IPS-NIHi7 (cell line): Measurements from ENCODE around the gene LCE2B.
"Not testable (repeated sequence)": the region's sequence is repeated elsewhere in the genome, so short reads cannot be mapped to it uniquely, and the experiment has no call there.

ENCODE experiments used
- DNase-seq: peaks from one replicate; pipeline ENCODE4 v3.0.0; 2012; ENCODE audit warnings: mixed read lengths; ENCODE audit errors: extremely low spot score

LCE2B gene, protein sequence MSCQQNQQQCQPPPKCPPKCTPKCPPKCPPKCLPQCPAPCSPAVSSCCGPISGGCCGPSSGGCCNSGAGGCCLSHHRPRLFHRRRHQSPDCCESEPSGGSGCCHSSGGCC

DNA sequence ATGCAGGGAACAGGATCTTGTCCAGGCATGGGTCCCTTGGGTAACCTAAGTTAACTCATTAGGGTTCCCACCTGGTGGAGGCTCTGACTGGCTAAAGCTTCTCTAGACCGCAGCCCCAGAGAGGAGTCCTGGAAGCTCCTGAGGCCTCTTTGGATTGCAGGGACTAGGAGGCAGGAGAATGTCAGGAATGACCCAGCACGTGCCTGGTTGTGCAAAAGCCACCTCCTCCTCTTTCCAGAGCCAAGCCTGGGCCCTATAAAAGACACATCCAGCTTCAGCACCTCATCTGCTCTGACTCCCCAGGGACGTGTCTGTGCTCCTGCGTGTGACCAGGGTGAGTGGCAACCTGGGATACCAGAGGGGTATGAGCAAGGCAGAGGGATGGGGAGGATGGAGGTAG is at the start of gene LCE2B:
TSS of gene LCE2B (plus strand) at position 301 of the 400 bp plus-strand sequence. CDS start 721 bp downstream, outside the sequence.
- not testable (repeated sequence) for DNase-seq

DNA sequence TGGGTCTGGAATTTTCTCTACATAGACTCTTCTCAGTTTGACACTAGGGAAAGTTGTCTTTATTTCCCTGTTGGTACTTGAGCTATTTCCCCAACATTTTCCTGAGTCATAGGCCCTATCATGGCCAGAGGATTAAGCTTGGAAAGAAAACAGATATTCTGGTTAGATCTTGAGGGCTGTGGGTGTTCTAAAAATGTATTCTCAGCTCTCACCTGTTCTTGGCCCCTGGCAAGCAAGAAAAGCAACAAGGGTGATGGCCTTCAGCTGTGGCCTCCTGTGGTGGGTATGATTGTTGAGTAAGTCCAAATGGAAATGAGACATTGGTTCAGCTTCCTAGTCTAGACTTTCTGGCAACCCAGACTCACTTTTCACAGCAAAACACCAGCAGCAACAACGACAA is 45.6 kb upstream of the LCE2B start:
- no peak for DNase-seq

DNA sequence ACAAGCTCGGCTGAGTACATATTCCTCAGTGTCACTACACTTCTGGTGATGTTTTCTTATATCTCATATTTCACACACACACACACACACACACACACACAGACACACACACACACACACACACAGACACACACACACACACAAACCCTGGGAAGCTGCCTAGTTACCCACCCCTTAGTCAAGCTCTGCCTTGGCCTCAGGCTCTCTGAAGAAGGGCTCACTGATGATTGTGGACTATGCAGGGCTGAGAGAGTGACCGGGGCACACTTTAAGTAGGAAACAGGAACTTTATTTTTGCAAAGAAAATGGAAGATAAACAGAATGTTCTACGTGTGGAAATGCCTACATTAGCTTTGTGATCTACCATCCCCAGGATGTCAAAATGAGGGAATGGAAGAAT is 42.0 kb upstream of the LCE2B start:
- no peak for DNase-seq

DNA sequence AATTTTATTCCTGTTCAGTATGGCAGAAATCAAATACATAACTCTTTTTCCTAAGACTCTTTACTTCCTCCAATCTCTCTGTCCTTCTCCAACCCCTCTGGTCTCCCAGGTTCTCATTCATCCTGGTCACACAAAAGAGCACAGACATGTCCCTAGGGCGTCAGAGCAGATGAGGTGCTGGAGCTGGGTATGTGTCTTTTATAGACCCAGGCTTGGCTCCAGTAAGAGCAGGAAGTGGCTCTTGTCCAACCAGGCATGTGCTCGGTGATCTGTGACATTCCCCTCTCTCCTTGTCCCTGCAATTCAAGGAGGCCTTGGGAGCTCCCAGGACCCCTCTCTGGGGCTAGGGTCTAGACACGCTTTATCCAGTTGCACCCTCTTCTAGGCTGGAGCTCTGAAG is 40.8 kb upstream of the LCE2B start:
- DNase-seq: no peak

DNA sequence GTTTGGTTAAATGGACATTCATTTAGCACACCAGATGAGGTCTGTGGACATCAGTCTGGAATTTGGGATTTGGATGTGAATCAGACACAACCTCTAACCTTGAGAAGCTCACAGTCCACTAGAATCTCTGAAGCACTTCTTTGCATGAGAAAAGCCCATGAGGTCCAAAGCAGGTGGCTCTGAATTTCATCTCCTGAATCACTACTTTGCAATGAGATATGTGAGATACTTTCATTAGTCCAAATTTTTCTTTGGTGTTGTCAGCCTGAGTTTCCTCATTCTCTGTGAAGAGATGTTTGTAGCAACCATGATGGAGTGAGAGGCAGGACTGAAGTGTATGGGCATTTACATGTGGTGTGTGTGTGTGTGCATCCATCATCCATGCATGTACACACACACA is 39.3 kb upstream of the LCE2B start:
- DNase-seq: no peak

DNA sequence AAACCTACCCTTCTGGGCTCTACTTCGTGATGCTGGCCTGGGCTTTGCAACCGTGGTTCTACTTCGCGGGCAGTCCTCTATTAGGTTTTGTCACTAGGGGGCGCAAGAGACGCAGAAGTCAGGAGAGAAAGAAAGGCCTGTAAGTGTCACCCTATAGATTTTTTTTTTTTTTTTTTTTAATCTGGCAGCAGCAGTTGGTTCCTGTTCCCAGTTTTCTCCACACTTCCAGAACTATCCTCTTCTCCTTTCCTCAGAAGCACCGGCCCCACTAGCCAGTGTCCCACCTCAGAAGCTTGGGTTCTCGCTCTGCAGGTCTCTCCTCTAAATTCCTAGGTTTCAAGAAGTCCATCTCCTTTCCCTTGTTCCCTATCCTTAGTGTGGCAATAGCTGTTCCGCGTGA is 31.8 kb upstream of the LCE2B start:
- peak; percentile 64 for DNase-seq

DNA sequence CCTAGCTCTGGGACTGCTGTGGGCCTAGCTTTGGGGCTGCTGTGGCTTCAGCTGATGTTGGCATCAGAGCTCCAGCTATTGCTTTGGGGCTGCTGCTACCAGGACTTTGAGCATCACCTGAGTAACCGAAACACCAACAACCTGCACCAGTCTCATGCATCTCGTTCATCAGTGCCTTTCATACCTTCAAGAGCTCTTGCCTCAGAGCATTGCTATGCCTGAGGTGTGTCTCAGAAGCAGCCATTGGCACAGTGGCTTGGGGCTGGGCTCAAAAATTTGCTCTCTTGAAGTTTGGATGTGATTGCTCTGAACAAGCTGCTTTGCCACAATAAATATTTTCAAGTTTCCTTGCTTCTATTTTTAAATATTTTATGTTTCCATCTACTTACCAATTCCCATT is 29.5 kb upstream of the LCE2B start:
- no peak for DNase-seq

DNA sequence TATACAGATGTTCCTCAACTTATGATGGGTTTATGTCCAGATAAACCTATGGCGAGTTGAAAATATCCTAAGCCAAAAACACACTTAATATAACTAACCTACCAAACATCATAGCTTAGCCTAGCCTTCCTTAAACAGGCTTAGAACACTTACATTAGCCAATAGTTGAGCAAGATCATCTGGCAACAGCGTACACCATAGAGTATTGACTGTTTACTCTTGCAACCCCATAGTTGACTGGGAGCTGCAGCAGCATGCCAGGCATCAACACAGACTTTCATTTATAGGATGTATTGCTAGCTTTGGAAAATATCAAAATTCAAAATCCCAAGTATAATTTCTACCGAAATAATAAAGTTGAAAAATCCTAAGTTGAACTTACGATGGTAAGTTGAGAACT is 28.2 kb upstream of the LCE2B start:
- no peak for DNase-seq

DNA sequence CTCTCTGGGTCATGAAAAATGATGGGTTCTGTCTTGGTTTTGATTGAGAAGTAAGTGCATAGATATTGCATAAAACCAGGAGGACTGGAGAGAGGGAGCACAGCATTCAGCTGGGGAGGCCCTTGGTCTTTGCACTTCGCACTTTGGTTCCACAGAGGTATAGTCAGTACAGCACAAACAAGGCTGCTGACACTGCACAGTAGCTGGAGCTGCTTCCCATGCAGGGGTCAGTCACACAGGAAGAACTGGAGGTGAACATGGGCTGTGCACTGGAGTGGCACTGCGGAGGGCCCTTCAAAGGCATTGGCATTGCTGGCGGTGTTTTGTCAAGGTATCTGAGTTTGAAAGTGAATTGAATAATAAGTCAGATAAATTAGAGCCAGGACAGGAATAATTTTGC is 27.3 kb upstream of the LCE2B start:
- no peak for DNase-seq

DNA sequence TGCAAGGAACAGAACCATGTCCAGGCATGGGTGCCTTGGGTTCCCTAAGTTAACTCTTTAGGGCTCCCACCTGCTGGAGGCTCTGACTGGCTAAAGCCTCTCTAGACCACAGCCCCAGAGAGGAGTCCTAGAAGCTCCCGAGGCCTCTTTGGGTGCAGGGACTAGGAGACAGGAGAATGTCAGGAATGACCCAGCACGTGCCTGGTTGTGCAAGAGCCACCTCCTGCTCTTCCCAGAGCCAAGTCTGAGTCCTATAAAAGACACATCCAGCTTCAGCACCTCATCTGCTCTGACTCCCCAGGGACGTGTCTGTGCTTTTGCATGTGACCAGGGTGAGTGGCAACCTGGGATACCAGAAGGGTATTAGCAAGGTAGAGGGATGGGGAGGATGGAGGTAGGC is 22.8 kb upstream of the LCE2B start, which contains the start of gene LCE2D:
TSS of gene LCE2D (plus strand) at position 283 of the 400 bp plus-strand sequence. CDS start 726 bp downstream, outside the sequence.
- no peak for DNase-seq

DNA sequence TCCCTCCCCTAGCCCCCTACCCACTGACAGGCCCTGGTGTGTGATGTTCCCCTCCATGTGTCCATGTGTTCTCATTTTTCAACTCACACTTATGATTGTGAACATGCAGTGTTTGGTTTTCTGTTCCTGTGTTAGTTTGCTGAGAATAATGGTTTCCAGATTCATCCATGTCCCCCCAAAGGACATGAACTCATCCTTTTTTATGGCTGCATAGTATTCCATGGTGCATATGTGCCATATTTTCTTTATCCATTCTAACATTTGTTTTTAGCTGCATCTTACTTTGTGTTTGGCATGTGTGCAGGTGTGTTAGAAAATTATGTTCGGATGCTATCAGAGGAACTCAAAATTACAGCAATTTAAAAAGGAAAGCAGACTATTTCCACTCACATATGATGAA is 19.8 kb upstream of the LCE2B start:
- not testable (repeated sequence) for DNase-seq

DNA sequence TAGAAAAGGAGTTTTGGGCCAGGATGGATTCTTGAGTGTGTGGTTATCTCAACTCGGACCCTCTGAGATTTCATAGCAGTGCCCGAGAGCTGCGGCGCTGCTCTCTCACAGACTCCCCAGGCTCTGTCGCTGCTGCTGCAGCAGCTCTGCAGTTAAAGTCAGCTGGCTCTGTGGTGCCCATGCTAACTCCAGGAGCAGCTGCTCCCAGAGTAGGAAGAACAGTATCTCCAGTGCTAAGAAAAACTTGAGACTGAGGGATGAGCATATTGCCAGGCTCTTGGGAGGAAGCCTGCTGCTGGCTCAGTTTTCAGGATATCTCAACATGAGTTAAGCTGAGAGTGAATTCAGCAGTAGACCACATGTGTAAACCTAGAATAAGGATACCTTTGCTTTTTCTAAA is 18.3 kb upstream of the LCE2B start:
- DNase-seq: no peak

DNA sequence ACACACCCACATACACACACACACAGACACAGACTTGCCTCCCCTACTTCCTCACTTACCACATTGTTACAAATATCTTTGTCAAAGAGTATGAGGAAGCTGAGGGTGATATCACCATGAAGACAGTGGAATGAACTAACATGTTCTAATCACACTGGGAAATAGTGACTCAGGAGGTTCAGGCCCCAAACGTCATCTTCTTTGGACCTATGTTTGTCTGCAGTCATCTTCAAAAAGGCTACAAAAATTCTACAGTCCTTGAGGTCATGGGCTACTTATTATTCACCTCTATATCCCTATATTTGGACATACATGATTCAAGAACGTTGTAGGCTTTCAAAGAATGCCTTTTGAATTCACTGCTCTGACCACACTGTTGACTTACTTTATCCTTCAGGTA is 12.9 kb upstream of the LCE2B start:
- no peak for DNase-seq

DNA sequence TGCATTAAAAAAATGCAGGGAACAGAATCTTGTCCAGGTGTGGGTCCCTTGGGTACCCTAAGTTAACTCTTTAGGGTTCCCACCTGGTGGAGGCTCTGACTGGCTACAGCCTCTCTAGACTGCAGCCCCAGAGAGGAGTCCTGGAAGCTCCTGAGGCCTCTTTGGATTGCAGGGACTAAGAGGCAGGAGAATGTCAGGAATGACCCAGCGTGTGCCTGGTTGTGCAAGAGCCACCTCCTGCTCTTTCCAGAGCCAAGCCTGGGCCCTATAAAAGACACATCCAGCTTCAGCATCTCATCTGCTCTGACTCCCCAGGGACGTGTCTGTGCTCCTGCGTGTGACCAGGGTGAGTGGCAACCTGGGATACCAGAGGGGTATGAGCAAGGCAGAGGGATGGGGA is 10.9 kb upstream of the LCE2B start, which contains the start of gene LCE2C:
TSS of gene LCE2C (plus strand) at position 297 of the 400 bp plus-strand sequence. CDS start 737 bp downstream, outside the sequence.
- not testable (repeated sequence) for DNase-seq

DNA sequence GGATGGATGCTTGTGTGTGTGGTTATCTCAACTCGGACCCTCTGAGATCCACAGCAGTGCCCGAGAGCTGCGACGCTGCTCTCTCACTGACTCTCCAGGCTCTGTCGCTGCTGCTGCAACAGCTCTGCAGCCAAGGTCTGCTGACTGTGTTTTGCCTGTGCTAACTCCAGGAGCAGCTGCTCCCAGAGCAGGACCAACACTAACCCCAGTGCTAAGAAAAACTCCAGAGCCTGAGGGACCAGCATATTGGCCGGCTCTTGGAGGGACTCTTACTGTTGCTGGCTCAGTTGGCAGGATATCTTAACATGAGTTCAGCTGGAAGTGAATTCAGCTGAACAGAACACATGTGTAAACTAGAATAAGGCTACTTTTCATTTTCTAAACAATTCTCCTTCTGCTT is 6.5 kb upstream of the LCE2B start:
- DNase-seq: no peak

DNA sequence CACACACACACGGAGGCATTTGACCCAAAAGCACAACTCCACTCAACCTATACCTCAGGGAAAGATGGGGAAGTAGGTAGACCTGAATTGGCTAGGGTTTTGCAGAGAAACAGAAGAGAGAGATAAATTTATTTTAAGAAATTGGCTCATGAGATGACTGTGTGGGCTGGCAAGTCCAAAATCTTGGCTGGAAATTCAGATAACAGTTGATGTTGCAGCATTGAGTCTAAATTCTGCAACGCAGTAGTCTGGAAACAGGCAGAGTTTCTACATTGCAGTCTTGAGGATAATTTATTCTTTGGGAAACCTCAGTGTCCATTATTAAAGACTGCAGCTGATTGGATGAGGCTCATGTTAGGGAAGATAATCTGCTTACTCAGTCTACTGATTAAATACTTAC is 4.3 kb upstream of the LCE2B start:
- DNase-seq: no peak

DNA sequence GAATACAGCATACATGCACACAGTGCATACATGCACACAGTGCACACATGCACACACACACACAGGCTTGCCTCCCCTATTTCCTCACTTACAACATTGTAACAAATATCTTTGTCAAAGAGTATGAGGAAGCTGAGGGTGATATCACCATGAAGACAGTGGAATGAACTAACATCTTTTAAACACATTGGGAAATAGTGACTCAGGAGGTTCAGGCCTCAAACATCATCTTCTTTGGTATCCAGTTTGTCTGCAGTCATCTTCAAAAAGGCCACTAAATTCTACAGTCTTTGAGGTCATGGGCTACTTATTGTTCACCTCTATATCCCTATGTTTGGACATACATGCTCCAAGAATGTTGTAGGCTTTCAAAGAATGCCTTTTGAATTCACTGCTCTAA is 2.1 kb upstream of the LCE2B start:
- DNase-seq: no peak

DNA sequence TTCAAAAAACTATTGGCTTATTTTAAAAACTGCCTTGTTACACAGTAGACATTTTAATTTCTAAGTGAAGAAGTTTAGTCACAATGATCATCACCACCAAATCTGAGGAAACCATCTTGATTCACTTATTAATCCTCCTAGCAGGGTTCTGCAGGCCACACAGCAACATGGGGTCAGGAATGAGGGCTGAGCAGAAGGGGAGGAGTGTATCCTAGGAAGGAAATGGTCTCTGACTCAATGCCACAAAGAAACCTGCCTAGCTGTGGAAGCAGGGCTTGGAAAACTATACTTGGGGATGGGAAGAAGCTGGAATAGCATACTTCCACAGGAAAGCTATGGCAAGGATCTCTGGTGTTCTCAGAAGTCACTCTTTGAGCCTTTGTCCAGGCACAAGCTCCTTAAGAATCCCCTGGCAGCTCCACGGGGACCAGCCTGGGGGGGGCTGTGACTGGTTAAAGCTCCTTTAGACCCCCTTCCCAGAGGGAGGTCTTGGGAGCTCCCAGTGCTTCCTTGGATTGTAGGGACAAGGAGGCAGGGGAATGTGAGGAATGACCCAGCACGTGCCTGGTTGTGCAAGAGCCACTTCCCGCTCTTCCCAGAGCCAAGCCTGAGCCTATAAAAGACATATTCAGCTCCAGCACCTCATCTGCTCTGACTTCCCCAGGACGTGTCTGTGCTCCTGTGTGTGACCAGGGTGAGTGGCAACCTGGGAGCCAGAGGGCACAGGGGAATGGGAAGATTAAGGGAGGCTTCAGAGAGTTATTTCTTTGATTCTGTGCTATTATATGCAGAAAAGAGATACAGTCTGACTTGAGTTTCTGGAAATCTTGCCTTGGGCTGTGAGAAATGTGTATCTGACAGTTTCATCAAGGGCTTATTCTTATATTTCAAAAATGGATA is 12.0 kb downstream of the LCE2B start, which contains the start of gene LCE2A:
TSS of gene LCE2A (plus strand) at position 645 of the 900 bp plus-strand sequence. CDS start 557 bp downstream, outside the sequence.
- no peak for DNase-seq

DNA sequence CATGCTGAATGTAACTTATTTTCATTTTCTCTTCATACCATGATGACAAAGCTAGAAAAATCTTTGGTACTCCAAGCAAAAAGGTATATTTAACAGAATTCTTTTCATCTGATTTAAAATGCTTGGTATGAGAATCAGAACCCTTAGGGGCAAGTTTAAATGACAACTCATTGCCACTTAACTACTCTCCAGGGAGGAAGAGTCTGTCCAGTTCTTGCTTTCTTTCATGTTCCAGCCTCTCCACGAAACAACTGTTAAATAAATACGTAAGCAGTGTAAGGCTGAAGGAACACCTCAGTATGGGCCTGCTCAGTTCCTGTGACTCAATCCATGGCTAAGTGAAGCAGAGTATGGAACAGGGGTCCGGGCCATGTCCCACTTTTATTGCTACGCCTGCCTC is 13.8 kb downstream of the LCE2B start:
- DNase-seq: no peak

DNA sequence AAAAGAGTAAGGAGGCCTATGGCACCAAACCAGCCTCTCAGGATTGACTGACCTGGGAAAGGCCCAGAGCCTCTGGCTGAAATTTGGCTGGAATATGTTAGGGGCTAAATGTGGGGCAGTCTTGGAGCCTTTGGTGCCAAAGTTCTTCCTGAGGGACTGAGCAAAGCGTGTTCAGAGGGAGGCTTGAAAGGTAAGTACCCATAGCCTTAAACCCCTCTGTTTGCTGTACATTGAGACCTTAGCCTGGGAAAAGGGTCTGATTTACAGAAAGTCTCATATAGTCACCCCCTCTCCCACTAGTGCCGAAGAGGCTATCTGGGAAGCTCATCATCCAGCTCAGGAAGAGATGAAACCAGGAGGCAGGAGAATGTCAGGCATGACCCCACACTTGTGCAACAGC is 21.9 kb downstream of the LCE2B start, which contains the start of gene LCE4A:
TSS of gene LCE4A (plus strand) at position 301 of the 400 bp plus-strand sequence. CDS start 916 bp downstream, outside the sequence.
- no peak for DNase-seq

DNA sequence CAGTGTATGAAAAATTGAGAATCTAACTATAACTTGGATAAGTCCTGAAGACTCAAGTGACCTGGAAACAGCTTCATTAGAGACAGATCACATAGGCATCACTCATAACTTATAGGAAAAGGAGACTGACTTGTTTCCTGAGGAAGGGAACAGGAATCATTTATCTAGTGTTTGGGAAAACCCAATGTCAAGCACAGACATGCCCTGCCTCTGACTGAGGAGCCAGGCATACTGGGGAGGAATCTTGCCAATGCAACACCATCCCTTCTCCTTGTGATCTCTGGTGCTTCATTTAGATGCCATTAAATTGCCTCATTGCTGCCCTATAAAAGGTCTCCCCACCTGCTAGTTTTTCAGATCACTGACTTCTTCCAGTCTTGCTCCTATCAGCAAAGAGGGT is 32.3 kb downstream of the LCE2B start:
- no peak for DNase-seq

DNA sequence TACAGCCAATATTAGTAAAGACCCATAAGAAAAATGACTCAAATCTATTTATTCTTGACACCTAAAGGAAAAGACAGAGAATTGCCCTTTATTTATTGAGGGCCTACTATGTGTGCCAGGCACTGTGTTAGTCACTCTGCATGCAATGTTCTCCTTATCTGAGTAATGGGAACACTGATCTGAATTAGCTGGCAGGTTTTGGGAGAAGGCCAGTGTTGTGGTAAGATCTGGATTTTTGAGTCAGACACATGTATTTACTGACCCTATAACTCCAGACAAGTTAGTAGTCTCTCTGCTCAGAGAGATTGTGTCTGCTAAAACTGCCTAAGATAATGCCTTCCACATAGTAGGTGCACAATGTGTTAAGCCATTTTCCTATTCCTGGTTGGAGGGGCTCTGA is 39.3 kb downstream of the LCE2B start:
- no peak for DNase-seq

DNA sequence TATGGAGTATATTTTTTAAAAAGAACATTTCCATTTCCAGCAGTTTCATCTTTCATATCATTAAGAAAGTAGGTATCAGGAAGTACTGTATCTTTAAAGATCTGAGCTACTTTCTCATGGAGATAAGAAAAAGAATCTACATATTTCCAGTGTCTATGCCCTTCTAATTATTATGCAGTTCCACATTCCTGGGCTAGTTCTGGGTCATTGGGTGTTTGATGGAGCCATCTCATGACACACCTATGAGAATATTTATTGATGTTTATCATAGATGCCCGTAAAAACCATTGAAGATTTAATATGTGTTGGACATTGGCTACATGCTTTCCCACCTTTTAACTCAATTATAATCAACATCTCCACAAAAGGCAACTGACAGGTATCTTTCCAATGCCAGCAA is 43.1 kb downstream of the LCE2B start:
- no peak for DNase-seq
